HCT116 (cell line): ENCODE measurements around the gene ANKRD13D. TPM values are rescaled to one million over a fixed set of nuclear protein-coding genes. Genes with fewer than 3 reads are reported as not detected.

Experiments
- ATAC-seq: fragments of 200-7000 bp; cut with Tn5 transposase; 2 replicates; pipeline ENCODE4 v1.9.1; 2020; ENCODE audit warnings: mild to moderate bottlenecking, moderate library complexity
- BruUV-seq: library from RNA; stranded (reverse); fragments of 400-500 nt; replicated peaks from 2 replicates; lab custom pipeline; 2021; lab: Mats Ljungman, UMichigan
- CTCF ChIA-PET: fragments of 300-600 bp; sonication (Branson Sonifier 250); formaldehyde crosslinking; loops from one replicate; lab custom pipeline; 2021; ENCODE audit warnings: antibody characterized with exemption; lab: Charles Lee
- POLR2A ChIA-PET: fragments of 300-600, 350-600 bp; sonication (Branson Sonifier 250); formaldehyde crosslinking; loops from one replicate; lab custom pipeline; 2021; ENCODE audit warnings: antibody characterized with exemption; lab: Charles Lee
- RAD21 ChIA-PET, 2 experiments: fragments of 300-600 bp; sonication (Branson Sonifier 250); formaldehyde crosslinking; loops; one replicate each; lab custom pipeline; 2023; ENCODE audit warnings: low total read pairs in 2 of 2; ENCODE audit not compliant: uncharacterized antibody in 2 of 2, unreplicated experiment in 2 of 2, low non-redundant PET in 1 of 2; lab: Charles Lee
- DNase-seq: peaks from one replicate; pipeline ENCODE4 v3.0.0-alpha.2; 2010; ENCODE audit warnings: low read depth, low spot score
- H2AFZ ChIP-seq: fragments of 200-600 bp; shearing (Covaris generic), sonication (generic); 2 replicates; pipeline ENCODE4 v1.6.1; 2017; ENCODE audit warnings: low read depth, mixed run types, mixed read lengths, antibody characterized with exemption, low read length; ENCODE audit not compliant: poor library complexity, severe bottlenecking
- H3K27ac ChIP-seq: 2 replicates; pipeline ENCODE4 v1.5.1; 2012; ENCODE audit warnings: low read depth, low read length
- H3K27me3 ChIP-seq: fragments of 200-600 bp; sonication (generic); 2 replicates; pipeline ENCODE4 v1.6.1; 2016; ENCODE audit warnings: mixed run types, low read length, mixed read lengths; ENCODE audit not compliant: insufficient read depth
- H3K36me3 ChIP-seq, 2 experiments: fragments of 200-500 bp in 1 of 2; fragments of 200-600 bp in 1 of 2; sonication (Bioruptor generic) in 1 of 2; sonication (generic) in 1 of 2; 2 replicates each; pipeline versions ENCODE4 v1.5.1 to v1.6.1; 2014 to 2016; ENCODE audit warnings: low read length in 2 of 2, inconsistent platforms in 1 of 2, mixed read lengths in 1 of 2, mixed run types in 1 of 2; ENCODE audit not compliant: insufficient read depth in 2 of 2, control insufficient read depth in 1 of 2
- H3K4me1 ChIP-seq, 2 experiments: fragments of 200-600 bp in 1 of 2; sonication (generic) in 1 of 2; 2 replicates each; pipeline versions ENCODE4 v1.5.1 to v1.6.1; 2012 to 2017; ENCODE audit warnings: low read length in 2 of 2, inconsistent platforms in 1 of 2, mild to moderate bottlenecking in 1 of 2, mixed read lengths in 1 of 2, mixed run types in 1 of 2, moderate library complexity in 1 of 2; ENCODE audit not compliant: insufficient read depth in 2 of 2, control insufficient read depth in 1 of 2
- H3K4me2 ChIP-seq: fragments of 200-600 bp; sonication (generic); 2 replicates; pipeline ENCODE4 v1.6.1; 2017; ENCODE audit warnings: mixed run types, low read length, mixed read lengths
- H3K4me3 ChIP-seq, 2 experiments: fragments of 200-600 bp in 1 of 2; sonication (generic) in 1 of 2; replicated peaks in 1 of 2; 2 replicates each; pipeline ENCODE4 v1.5.1; 2011 to 2016; ENCODE audit warnings: low read length in 2 of 2, control low read depth in 1 of 2, low read depth in 1 of 2, mild to moderate bottlenecking in 1 of 2, mixed read lengths in 1 of 2, mixed run types in 1 of 2
- H3K79me2 ChIP-seq: fragments of 200-600 bp; sonication (generic); 2 replicates; pipeline ENCODE4 v1.6.1; 2017; ENCODE audit warnings: mild to moderate bottlenecking, mixed run types, low read length, moderate library complexity, mixed read lengths; ENCODE audit not compliant: insufficient read depth
- H3K9ac ChIP-seq: fragments of 200-600 bp; sonication (generic); 2 replicates; pipeline ENCODE4 v1.6.1; 2016; ENCODE audit warnings: low read length, mixed read lengths
- H3K9me2 ChIP-seq: fragments of 200-600 bp; sonication (generic), shearing (Covaris generic); 2 replicates; pipeline ENCODE4 v1.6.1; 2017; ENCODE audit warnings: mixed run types, mild to moderate bottlenecking, moderate library complexity; ENCODE audit not compliant: insufficient read depth
- H3K9me3 ChIP-seq, 2 experiments: fragments of 200-500 bp in 1 of 2; fragments of 200-600 bp in 1 of 2; sonication (Bioruptor generic) in 1 of 2; sonication (generic) in 1 of 2; 2 replicates each; pipeline ENCODE4 v1.6.1; 2014 to 2017; ENCODE audit warnings: low read length in 2 of 2, mixed read lengths in 2 of 2, inconsistent platforms in 1 of 2, low read depth in 1 of 2, mild to moderate bottlenecking in 1 of 2, mixed run types in 1 of 2, moderate library complexity in 1 of 2; ENCODE audit not compliant: control insufficient read depth in 1 of 2, insufficient read depth in 1 of 2
- H4K20me1 ChIP-seq: fragments of 200-600 bp; sonication (generic), shearing (Covaris generic); 2 replicates; pipeline ENCODE4 v1.6.1; 2017; ENCODE audit warnings: mixed run types, mild to moderate bottlenecking, moderate library complexity; ENCODE audit not compliant: insufficient read depth
- ATF3 ChIP-seq: IDR thresholded peaks from 2 replicates; pipeline ENCODE4 v1.6.1; 2012
- CBX3 ChIP-seq: IDR thresholded peaks from 2 replicates; pipeline ENCODE4 v1.6.1; 2012; ENCODE audit warnings: low read depth
- FOSL1 ChIP-seq: IDR thresholded peaks from 2 replicates; pipeline ENCODE4 v1.6.1; 2012; ENCODE audit warnings: low read depth
- POLR2AphosphoS5 ChIP-seq: IDR thresholded peaks from 2 replicates; pipeline ENCODE4 v1.6.1; 2011; ENCODE audit warnings: mild to moderate bottlenecking, low read depth, low read length, moderate library complexity
- ZNF274 ChIP-seq: fragments of 200-500 bp; sonication (Bioruptor generic); IDR thresholded peaks from 2 replicates; pipeline ENCODE4 v1.6.1; 2014; ENCODE audit warnings: mild to moderate bottlenecking, low read depth, low read length, inconsistent platforms
- intact Hi-C: fragments of 100-400 bp; cut with micrococcal nuclease; formaldehyde crosslinking; loops from 2 replicates; pipeline ENCODE4 v1.10.0; 2022
- total RNA-seq: library from RNA; stranded (reverse); gene quantifications from one replicate; pipeline ENCODE4 v1.2.1, GENCODE V29; 2021; ENCODE audit not compliant: unreplicated experiment

ANKRD13D gene
- total RNA-seq, 1 experiment from 2014 or later, result 61.1 TPM

GRCh38 chr11:67306769-67307544 is 17.9 kb downstream of the ANKRD13D start (continued):
- no peak for TF ChIP-seq FOSL1
- TF ChIP-seq ZNF274, result no peak

GRCh38 chr11:67307545-67308001 is 18.5 kb downstream of the ANKRD13D start:
- Histone ChIP-seq H4K20me1 (no peaks in the 10 kb centered on the region), H3K9me2 (no peaks in the 10 kb centered on the region), H3K9me3 (no peaks in the 10 kb centered on the region), H3K36me3 (peaks cover 0 to 9% of the 10 kb centered on the region in 2 experiments; a peak in 3 of 4 replicates), H3K4me1 (peaks cover 20 to 32% of the 10 kb centered on the region in 2 experiments), H2AFZ (no peak overlapping the region), H3K27ac (no peak overlapping the region), H3K27me3 (no peaks in the 10 kb centered on the region), H3K9ac (no peak overlapping the region), H3K79me2 (peaks cover 10% of the 10 kb centered on the region), H3K4me2 (no peak overlapping the region), H3K4me3 (no peak overlapping the region)
- ATAC-seq, result no peak
- TF ChIP-seq ATF3, result no peak
- no peak for TF ChIP-seq POLR2AphosphoS5
- no peak for TF ChIP-seq CBX3
- no TSS peak for BruUV-seq
- DNase-seq, result no peak
- ChIA-PET CTCF (no interaction called here), RAD21 (no interaction called here), POLR2A (no interaction called here)
- intact Hi-C loops, result no loop called here
